ENCODE measurements around the gene PGAM5. TPM values are rescaled to one million over a fixed set of nuclear protein-coding genes. Genes with fewer than 3 reads are reported as not detected.

The PGAM5 gene
- 37.0 and 50.8 TPM in 2 replicates for total RNA-seq

GRCh38 chr12:132710405-132711079 lies at the start of gene PGAM5:
PGAM5 (plus strand) TSS chr12:132710842; CDS start chr12:132710877, 35 bp downstream.
- DNase-seq (ENCODE audit: low read depth in 2 of 2): peak; percentile 57 to 86

DNA sequence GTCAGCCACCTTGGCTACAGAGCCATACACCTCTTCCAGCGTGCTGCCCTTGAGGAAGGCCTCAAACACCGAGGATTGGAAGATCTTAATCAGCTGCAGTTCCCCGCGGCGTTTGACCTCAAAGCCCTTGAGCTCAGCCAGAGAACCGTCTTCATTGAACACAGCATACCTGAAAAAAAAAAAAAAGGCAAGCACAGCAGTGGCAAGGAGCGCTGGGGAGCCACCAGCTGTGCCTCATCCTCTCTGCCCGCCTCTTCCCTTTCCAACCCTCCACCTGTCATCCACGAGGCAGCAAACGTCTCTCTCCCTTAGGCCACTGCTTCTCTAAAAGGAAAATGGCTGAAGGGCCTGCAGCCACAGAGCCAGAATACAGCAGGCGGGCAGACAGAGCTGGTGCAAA lies 49.6 kb upstream of the PGAM5 start:
- no peak for DNase-seq (ENCODE audit: low read depth in 2 of 2)

DNA sequence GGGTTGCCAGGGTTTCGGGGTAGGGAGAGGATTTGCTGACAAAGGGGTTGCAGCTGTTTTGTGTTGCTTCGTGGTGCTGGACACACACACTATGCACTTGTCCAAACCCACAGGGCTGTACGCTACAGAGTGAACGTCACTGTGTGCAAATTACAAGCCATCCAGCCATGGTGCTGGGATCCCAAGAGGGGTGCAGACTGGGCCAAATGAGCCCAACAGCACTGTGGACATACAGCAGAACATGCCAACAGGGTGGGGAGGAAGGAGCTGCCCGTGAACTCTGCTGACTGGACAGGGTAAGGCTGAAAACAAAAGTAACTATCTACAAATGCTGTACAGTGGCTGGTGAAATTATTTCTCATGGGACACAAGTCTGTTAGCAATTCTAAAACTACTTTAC lies 48.7 kb upstream of the PGAM5 start:
- no peak for DNase-seq (ENCODE audit: low read depth in 2 of 2)

DNA sequence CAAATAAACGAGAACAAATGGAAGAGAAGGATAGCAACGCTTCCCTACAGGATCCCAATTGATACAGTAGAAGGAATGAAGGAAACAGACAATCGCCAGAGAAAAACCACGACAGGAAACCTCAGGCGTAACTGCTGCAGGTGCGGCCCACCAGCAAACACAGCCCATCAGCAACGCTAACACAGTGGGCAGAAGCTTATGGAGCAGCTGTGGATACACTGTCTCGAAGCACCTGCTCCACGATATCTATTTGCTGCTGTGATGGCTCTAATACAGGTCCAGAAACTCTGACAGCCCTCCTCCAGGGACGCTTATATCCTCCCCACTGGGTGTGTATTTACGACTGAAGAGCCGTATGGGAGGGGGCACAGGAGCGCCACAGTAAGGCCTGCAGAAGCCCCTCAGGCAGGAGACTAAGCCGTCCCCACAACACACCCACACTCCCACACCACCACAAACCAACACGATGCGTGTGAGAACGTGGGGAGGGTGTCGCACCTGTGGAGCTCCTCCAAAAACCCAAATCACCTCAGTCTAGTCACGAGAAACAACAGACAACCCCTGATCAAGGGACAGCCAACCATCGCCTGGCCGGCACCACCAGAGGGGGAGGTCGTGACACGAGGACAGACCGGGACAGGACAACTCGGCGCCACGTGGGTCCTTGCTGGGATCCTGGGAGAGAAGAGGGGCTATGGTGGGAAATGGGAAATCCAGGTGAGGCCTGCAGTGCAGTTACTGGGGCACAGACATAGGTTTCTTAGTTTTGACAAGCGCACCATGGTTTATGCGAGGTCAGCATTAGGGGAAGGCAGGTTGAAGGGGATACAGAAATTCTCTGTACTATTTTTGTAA lies 47.5 kb upstream of the PGAM5 start:
- DNase-seq (ENCODE audit: low read depth in 2 of 2): no peak

- DNase-seq (ENCODE audit: low read depth in 2 of 2): no peak
These were observed 46.2 kb upstream of the PGAM5 start for GRCh38 chr12:132664206-132665148.

DNA sequence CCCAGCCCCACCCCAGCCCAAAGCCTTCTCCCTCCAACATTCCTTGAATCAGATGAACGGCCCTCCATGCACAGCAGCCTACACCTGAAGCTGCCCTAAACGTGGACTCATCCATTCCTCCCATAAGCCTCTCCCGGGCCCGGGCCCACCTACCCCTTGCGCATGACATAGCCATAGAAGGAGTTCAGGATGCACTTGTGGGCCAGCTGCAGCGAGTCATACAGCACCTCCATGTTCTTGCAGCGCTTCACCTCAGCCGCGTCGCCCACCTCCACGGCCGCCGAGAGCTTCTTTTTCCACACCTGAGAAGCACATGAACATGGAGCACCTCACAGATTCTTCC lies 45.5 kb upstream of the PGAM5 start:
- no peak for DNase-seq (ENCODE audit: low read depth in 2 of 2)

- no peak for DNase-seq (ENCODE audit: low read depth in 2 of 2)
These were observed 44.8 kb upstream of the PGAM5 start for GRCh38 chr12:132665794-132666193.

DNA sequence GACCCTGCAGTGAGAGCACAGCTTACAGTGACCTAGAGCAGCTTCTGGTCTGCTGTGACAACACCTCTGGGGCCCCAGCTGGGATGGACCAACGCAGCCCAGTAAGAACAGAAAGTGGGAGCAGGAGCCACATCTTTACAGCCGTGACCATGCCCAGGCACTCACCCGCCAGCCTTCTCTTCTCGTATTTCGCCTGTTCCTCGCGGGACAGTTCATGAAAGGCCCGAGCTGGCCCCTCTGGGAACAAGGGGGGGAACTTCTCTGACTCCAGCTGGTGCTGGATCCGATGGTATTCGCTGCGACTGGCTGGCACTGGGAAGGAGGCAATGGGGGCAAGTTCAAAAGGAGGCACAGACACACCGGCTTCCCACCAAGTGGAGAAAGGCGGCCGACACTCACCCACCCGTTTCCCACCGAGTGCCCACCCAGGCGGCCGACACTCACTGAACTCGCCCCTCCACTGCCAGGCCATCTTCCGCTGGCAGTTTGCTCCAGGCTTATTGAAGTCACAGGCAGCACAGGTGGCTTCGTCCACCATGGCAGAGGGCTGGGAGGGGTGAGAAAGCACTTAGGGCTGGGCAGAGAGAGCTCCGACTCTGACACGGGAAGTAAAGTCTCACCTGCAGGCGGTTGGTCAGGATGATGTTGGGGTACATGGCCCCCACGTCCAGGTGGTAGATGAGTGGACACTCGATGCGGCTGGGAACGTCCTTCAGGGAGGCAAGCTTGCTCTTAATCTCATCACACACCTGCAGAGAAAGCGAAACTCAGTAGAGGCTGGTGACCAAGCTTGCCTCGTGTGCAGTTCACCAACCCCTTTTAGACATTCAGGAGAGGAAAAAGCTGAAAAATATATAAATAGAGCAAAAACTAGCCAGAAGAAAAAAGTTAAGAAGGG lies 42.2 kb upstream of the PGAM5 start:
- DNase-seq (ENCODE audit: low read depth in 2 of 2): no peak

DNA sequence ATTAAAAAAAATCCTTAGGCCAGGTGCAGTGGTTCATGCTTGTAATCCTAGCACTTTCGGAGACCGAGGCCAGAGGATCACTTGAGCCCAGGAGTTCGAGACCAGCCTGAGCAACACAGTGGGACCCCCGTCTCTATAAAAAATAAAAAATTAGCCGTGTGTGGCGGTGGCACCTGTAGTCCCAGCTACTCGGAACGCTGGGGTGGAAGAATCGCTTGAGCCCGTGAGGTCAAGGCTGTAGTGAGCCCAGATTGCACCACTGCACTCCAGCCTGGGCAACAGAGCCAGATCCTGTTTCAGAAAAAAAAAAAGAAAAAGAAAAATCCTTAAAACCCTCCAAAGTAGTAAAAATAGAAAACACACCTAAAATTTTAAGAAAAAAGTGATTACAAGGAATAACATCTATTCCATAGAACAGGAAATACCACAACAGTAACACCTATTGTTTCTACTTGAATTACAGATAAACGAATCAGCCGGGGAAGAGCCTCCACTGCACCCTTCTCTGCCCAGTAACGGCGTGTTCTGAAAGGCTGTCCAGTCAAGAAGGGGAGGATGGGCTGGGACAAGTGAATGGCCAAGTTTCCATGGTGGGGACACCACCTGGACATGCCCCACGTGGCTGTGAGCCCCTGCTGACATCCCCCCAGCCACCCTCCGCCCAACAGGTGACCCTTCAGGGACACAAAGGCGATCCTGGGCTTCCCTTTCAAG lies 41.3 kb upstream of the PGAM5 start:
- DNase-seq (ENCODE audit: low read depth in 2 of 2): no peak

GRCh38 chr12:132672116-132672515 lies 38.5 kb upstream of the PGAM5 start:
- DNase-seq (ENCODE audit: low read depth in 2 of 2): no peak

- peak in 1 of 2 donors; percentile 37 for DNase-seq (ENCODE audit: low read depth in 2 of 2)
These were observed 38.0 kb upstream of the PGAM5 start for GRCh38 chr12:132672678-132673077.

DNA sequence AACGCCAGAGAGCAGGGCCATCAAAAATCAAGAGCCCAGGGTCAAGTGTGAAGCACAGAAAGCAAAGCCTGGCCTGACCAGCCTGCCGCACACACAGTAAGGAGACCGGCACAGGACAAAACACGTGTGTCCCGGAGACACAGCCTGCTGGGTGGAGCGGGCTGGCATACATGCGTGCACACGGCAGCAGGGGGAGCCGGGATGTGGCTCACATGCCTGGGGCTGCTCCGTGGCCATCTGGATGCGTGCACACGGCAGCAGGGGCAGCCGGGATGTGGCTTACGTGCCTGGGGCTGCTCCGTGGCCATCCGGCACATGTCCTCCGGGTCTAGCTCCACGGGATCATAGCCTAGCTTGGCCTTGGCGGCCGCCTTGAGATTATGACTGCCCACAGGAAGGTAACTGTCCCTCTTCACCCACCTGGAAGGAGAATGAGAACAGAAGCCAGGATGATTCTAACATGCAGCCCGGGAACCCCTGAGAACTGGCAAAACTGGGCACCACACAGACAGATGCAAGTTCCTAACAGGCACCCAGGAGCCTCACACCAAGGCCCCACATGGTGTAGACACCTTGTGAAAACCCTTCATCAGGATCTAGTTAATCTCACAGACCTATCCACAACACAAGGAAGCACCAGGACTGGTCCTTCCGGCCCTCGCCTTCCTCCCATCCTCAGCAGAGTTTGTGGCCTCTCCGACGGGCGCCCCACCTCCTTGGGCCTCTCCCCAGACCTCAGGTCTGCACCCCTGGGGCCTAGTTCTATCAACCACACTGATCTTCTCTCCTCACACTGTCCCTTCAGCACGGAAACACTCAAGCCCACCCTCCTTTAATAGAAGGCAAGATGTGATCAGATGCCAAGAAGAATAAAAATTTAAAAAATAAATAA lies 37.1 kb upstream of the PGAM5 start:
- DNase-seq (ENCODE audit: low read depth in 2 of 2): no peak

GRCh38 chr12:132674561-132674960 lies 36.1 kb upstream of the PGAM5 start:
- no peak for DNase-seq (ENCODE audit: low read depth in 2 of 2)

GRCh38 chr12:132675757-132676432 lies 34.7 kb upstream of the PGAM5 start:
- no peak for DNase-seq (ENCODE audit: low read depth in 2 of 2)

- no peak for DNase-seq (ENCODE audit: low read depth in 2 of 2)
These were observed 33.1 kb upstream of the PGAM5 start for GRCh38 chr12:132677492-132677891.

DNA sequence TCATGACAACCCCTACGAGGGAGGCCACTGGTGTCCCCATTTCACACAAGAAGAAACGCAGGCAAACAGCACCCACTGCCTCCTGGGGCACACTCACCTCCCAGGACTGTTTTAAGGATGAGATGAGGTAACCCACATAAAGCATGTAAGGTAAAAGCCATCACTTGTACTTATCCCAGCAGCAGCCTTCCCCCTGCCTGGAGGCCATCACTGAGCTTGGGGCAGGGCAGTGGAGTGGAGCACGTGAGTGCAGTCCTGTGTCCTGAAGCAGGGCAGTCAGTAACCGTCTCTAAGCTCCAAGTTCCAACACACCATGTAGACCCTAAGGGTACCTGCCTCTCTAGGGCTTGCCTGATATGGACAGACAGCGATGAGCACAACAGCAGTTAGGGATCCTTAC lies 25.2 kb upstream of the PGAM5 start:
- DNase-seq (ENCODE audit: low read depth in 2 of 2): no peak

GRCh38 chr12:132686825-132687210 lies 23.8 kb upstream of the PGAM5 start:
- no peak for DNase-seq (ENCODE audit: low read depth in 2 of 2)

Measured in dermis microvascular lymphatic vessel endothelial cell (primary cell).